ENCODE results near the gene METTL6.
"Not testable (repeated sequence)": the region's sequence is repeated elsewhere in the genome, so short reads cannot be mapped to it uniquely, and the experiment has no call there.

The METTL6 gene

DNA sequence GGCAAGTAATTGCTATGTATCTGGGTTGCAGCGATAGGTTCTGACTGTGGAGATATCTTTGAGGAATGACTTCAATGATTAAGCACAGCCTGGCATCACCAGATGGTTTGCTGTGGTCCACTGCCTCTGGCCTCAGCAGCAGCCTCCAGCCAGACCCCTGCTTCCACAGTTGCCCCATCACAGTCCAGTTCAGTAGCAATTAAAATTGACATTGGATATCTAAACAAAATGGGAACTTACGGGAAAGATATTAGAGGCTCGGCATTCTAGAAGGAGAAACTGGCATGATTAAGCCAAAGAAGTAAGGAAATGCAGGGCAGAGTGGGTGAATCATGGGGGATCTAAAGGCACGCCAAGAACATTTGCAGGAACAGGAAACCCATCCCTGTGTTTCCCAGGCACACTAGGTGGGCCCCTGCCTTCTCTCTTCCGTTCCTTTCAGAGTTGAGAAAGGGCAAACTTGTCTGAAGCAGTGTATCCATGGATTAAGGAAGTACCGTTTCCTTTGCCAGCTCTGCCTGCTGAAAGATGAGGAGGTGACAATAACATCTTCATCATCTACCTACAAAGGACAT is 58.7 kb downstream of the METTL6 start:
- peak; percentile 31 for DNase-seq (ENCODE audit: low read depth)
- H3K4me3 ChIP-seq (replicated peaks; ENCODE audit: low read depth, low read length): no peak overlapping the region
- TF ChIP-seq, protein P1, sequence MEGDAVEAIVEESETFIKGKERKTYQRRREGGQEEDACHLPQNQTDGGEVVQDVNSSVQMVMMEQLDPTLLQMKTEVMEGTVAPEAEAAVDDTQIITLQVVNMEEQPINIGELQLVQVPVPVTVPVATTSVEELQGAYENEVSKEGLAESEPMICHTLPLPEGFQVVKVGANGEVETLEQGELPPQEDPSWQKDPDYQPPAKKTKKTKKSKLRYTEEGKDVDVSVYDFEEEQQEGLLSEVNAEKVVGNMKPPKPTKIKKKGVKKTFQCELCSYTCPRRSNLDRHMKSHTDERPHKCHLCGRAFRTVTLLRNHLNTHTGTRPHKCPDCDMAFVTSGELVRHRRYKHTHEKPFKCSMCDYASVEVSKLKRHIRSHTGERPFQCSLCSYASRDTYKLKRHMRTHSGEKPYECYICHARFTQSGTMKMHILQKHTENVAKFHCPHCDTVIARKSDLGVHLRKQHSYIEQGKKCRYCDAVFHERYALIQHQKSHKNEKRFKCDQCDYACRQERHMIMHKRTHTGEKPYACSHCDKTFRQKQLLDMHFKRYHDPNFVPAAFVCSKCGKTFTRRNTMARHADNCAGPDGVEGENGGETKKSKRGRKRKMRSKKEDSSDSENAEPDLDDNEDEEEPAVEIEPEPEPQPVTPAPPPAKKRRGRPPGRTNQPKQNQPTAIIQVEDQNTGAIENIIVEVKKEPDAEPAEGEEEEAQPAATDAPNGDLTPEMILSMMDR (IDR thresholded peaks at IDR 0.05; ENCODE audit: low read length, missing control alignments): no peak

DNA sequence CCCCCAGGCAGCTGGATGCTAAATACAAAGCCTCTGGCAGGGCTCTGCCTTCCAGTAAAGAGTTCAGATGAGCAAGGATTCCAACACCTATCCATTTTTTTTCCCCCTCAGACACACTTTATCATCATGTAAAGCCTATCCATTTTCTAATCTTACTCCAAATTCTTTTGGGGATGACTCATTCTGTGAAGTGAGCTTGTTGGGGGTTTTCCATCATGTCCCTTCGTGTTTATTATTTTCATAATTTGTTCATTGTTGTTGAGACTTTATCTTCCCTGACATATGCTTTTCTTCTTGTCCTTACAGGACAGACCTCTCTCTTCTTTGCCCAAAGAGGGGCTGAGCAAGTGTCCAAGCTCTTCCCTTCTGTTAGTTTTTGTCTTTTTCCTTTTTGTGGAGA is 60.3 kb downstream of the METTL6 start:
- DNase-seq (ENCODE audit: low read depth): peak; percentile 54
- H3K4me3 ChIP-seq (replicated peaks; ENCODE audit: low read depth, low read length): no peak overlapping the region
- TF ChIP-seq, protein P1 (IDR thresholded peaks at IDR 0.05; ENCODE audit: low read length, missing control alignments): no peak

GRCh38 chr3:15364078-15364477 is 63.3 kb downstream of the METTL6 start:
- H3K4me3 ChIP-seq (replicated peaks; ENCODE audit: low read depth, low read length); DNase-seq (ENCODE audit: low read depth): not testable (repeated sequence)

DNA sequence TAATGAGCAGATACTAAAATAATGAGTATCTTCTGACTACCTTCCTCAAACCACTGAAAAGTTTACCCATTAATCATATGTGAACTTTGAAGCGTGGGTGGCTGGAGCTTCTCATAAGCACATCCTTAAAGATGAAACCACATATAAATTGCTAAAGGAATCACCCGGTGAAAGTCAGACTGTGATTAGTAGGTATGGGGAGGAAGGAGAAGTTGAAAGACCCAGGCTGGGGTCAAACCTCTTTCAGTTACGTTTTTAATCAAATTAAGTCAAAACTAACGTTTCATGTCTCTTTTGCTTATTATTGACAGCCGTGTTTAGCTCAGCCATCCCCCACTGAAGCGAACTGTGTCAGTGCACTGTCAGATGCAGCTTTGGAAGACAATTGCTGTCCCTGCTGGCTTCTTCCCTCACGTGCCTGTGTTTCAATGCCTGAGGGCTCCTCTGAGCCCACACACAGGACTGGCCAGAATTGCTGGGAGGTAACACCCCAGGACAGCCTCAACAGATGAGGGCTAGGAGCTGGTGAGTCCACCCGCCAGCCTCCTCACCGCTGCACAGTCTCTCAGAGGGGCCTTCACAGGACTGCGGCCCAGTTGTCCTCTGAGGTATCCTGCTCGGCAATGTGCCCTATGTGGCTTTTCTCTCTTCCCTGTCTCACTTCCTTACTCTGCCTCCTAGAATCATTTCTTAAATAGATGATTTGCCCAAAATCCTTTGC is 65.7 kb downstream of the METTL6 start:
- TF ChIP-seq, protein P1 (IDR thresholded peaks at IDR 0.05; ENCODE audit: low read length, missing control alignments): no peak
- DNase-seq (ENCODE audit: low read depth): no peak
- no peak overlapping the region for H3K4me3 ChIP-seq (replicated peaks; ENCODE audit: low read depth, low read length)

- DNase-seq (ENCODE audit: low read depth): peak; percentile 38
- TF ChIP-seq, protein P1 (IDR thresholded peaks at IDR 0.05; ENCODE audit: low read length, missing control alignments): no peak
- no peak overlapping the region for H3K4me3 ChIP-seq (replicated peaks; ENCODE audit: low read depth, low read length)
These were observed 66.4 kb downstream of the METTL6 start for GRCh38 chr3:15360788-15361493.
